ENCODE results near the gene CALHM4. TPM values are rescaled to one million over a fixed set of nuclear protein-coding genes. Genes with fewer than 3 reads are reported as not detected.

Gene CALHM4
- total and polyA plus RNA-seq, 2 donors (not counting 1 experiment from before 2014, with no cell fraction given) = not detected

GRCh38 chr6:116572162-116572561, 18.6 kb downstream of the CALHM4 start:
- no peaks in the 10 kb centered on the region for H3K4me1 ChIP-seq (ENCODE audit: control insufficient read depth, extremely low read depth, insufficient read depth, low read length)
- H3K27me3 ChIP-seq (ENCODE audit: control insufficient read depth, insufficient read depth, low read length) = no peaks in the 10 kb centered on the region
- no peak for TF ChIP-seq CTCF (conservative IDR thresholded peaks at IDR 0.05 in 1 of 2, IDR thresholded peaks at IDR 0.05 in 1 of 2; ENCODE audit: low read depth in 1 of 2, low read length in 2 of 2)
- TF ChIP-seq EZH2 (IDR thresholded peaks at IDR 0.05; ENCODE audit: low read length, missing control alignments) = no peak
- H2AFZ ChIP-seq (ENCODE audit: low read length) = no peak overlapping the region
- peak overlapping the region; percentile 87 for H3K27ac ChIP-seq (ENCODE audit: insufficient read depth, low read length)
- no peaks in the 10 kb centered on the region for H3K36me3 ChIP-seq (ENCODE audit: control insufficient read depth, insufficient read depth, low read length)
- H3K79me2 ChIP-seq (ENCODE audit: control insufficient read depth, insufficient read depth, low read length) = peaks cover 54% of the 10 kb centered on the region
- peak; percentile 43 to 50 for DNase-seq (ENCODE audit: low read depth in 2 of 2)
- H3K9me3 ChIP-seq (ENCODE audit: control insufficient read depth, insufficient read depth, low read depth, low read length) = no peaks in the 10 kb centered on the region
- H3K9ac ChIP-seq (ENCODE audit: insufficient read depth, low read length) = peak overlapping the region; percentile 96
- peak overlapping the region; percentile 92 to 96 (median 94) for H3K4me3 ChIP-seq (replicated peaks in 1 of 4; ENCODE audit: control extremely low read depth in 1 of 4, insufficient read depth in 1 of 4, low read depth in 3 of 4, low read length in 4 of 4)
- H4K20me1 ChIP-seq (ENCODE audit: control insufficient read depth, extremely low read depth, insufficient read depth, low read length) = no peaks in the 10 kb centered on the region
- peak overlapping the region; percentile 99 for H3K4me2 ChIP-seq (ENCODE audit: extremely low read depth, insufficient read depth, low read length)

GRCh38 chr6:116575227-116575626, 21.7 kb downstream of the CALHM4 start:
- no peaks in the 10 kb centered on the region for H3K4me1 ChIP-seq (ENCODE audit: control insufficient read depth, extremely low read depth, insufficient read depth, low read length)
- no peaks in the 10 kb centered on the region for H3K9me3 ChIP-seq (ENCODE audit: control insufficient read depth, insufficient read depth, low read depth, low read length)
- TF ChIP-seq EZH2 (IDR thresholded peaks at IDR 0.05; ENCODE audit: low read length, missing control alignments) (no peak), CTCF (conservative IDR thresholded peaks at IDR 0.05 in 1 of 2, IDR thresholded peaks at IDR 0.05 in 1 of 2; ENCODE audit: low read depth in 1 of 2, low read length in 2 of 2) (no peak)
- peaks cover 70% of the 10 kb centered on the region for H3K79me2 ChIP-seq (ENCODE audit: control insufficient read depth, insufficient read depth, low read length)
- H4K20me1 ChIP-seq (ENCODE audit: control insufficient read depth, extremely low read depth, insufficient read depth, low read length) = no peaks in the 10 kb centered on the region
- no peak overlapping the region for H3K27ac ChIP-seq (ENCODE audit: insufficient read depth, low read length)
- H3K27me3 ChIP-seq (ENCODE audit: control insufficient read depth, insufficient read depth, low read length) = no peaks in the 10 kb centered on the region
- no peak overlapping the region for H2AFZ ChIP-seq (ENCODE audit: low read length)
- DNase-seq (ENCODE audit: low read depth in 2 of 2) = no peak
- no peak overlapping the region for H3K4me3 ChIP-seq (replicated peaks in 1 of 4; ENCODE audit: control extremely low read depth in 1 of 4, insufficient read depth in 1 of 4, low read depth in 3 of 4, low read length in 4 of 4)
- H3K4me2 ChIP-seq (ENCODE audit: extremely low read depth, insufficient read depth, low read length) = no peak overlapping the region
- no peak overlapping the region for H3K9ac ChIP-seq (ENCODE audit: insufficient read depth, low read length)
- no peaks in the 10 kb centered on the region for H3K36me3 ChIP-seq (ENCODE audit: control insufficient read depth, insufficient read depth, low read length)

- no peaks in the 10 kb centered on the region for H3K36me3 ChIP-seq (ENCODE audit: control insufficient read depth, insufficient read depth, low read length)
- H4K20me1 ChIP-seq (ENCODE audit: control insufficient read depth, extremely low read depth, insufficient read depth, low read length) = no peaks in the 10 kb centered on the region
- DNase-seq (ENCODE audit: low read depth in 2 of 2) = no peak
- H3K27ac ChIP-seq (ENCODE audit: insufficient read depth, low read length) = no peak overlapping the region
- no peaks in the 10 kb centered on the region for H3K4me1 ChIP-seq (ENCODE audit: control insufficient read depth, extremely low read depth, insufficient read depth, low read length)
- no peaks in the 10 kb centered on the region for H3K9me3 ChIP-seq (ENCODE audit: control insufficient read depth, insufficient read depth, low read depth, low read length)
- H3K4me3 ChIP-seq (replicated peaks in 1 of 4; ENCODE audit: control extremely low read depth in 1 of 4, insufficient read depth in 1 of 4, low read depth in 3 of 4, low read length in 4 of 4) = no peak overlapping the region
- H3K79me2 ChIP-seq (ENCODE audit: control insufficient read depth, insufficient read depth, low read length) = peaks cover 55% of the 10 kb centered on the region
- no peak overlapping the region for H2AFZ ChIP-seq (ENCODE audit: low read length)
- no peaks in the 10 kb centered on the region for H3K27me3 ChIP-seq (ENCODE audit: control insufficient read depth, insufficient read depth, low read length)
- TF ChIP-seq CTCF (conservative IDR thresholded peaks at IDR 0.05 in 1 of 2, IDR thresholded peaks at IDR 0.05 in 1 of 2; ENCODE audit: low read depth in 1 of 2, low read length in 2 of 2) = no peak
- TF ChIP-seq EZH2 (IDR thresholded peaks at IDR 0.05; ENCODE audit: low read length, missing control alignments) = no peak
- H3K9ac ChIP-seq (ENCODE audit: insufficient read depth, low read length) = no peak overlapping the region
- no peak overlapping the region for H3K4me2 ChIP-seq (ENCODE audit: extremely low read depth, insufficient read depth, low read length)
These were observed 23.9 kb downstream of the CALHM4 start for GRCh38 chr6:116577486-116577885.

All from fibroblast of lung (primary cell).